Measurements from ENCODE around the gene CPPED1.

CPPED1 gene

DNA sequence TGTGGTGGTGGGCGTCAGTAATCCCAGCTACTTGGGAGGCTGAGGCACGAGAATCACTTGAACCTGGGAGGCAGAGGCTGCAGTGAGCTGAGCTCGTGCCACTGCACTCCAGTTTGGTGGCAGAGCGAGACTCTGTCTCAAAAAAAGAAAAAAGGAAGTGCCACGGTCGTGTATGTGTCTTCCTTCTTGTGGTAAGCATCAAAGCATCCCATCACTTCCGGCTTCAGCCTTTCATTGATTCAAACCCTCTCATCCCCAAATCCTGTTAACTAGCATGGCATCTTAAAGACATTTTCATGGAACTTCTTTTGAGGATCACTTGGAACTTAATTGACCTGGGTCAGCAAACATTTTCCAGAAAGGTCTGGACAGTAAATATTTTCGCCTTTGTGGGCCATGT is 126.2 kb downstream of the CPPED1 start:
- DNase-seq: no peak

DNA sequence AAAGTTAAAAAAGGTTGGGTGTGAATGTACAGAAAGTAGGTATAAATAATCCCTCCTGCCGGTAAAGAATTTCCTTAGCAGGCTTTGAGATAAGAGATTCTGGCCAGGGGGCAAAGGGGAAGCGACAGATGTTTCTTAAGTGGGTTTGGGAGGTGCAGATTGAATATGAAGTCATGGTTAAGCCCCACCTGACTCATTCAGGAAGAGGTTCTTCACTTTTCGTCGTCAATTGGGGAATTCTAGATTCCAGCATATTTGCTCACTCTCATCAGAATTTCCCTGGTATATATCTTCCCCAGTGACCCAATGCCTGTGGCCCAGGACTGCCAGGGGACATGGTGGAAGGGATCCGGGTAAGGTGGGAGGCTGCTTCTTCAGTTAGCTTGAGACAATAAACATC is 127.8 kb downstream of the CPPED1 start:
- no peak for DNase-seq

DNA sequence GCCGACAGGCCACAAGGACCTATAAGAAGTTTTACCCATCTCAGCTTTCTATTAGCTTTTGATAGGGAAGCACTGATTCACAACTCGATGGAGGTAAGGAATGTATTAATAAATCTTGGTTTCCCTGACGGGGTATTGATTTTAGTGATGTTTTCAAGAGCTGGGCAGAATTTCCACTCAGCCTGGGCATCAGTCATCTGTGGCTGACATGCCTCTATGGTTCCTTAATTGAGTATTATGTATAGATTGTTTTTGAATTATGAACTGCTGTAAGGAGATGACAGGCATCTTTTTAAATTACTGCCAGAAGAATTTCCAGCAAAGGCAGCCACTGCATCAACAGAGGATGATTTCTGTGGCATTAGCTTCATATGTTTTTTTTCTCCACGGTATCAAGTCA is 128.6 kb downstream of the CPPED1 start:
- DNase-seq: no peak

DNA sequence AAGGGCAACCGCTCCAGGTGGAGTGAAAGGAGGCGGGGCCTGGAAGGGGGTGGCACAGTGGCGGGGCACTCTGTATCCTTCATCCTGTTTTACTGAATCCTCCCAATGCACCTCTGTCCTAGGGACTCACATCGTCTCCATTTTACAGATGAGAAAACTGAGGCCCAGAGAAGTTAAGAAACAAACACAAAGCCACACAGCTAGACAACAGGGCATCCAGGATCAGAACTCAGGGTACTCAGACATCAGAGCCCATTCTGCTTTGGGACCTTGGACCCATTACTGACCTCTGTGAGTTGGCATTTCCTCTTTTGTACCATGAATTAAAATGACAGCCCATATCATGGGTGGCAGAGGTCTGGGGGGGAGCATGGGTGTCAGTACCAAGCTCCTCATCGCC is 129.2 kb downstream of the CPPED1 start:
- DNase-seq: no peak

DNA sequence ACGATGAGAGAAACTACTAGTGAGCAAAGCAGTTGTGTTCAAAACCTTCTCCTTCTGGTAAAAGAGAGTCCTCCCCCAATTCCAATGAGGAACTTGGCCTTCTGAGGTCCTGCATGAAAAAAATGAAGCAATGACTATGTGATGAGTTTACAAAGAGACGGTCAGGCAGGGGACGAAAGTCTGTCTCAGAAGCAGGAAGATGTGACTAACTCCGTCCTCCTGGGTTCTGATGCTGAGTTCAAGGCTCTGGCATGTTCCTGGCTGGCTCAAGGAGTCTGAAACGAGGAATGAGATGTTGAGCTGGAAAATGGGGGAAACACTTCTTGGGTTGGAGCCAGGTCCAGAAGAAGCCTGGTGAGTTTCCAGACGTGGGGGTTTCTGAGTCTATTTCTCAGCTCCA is 129.6 kb downstream of the CPPED1 start:
- DNase-seq: no peak

DNA sequence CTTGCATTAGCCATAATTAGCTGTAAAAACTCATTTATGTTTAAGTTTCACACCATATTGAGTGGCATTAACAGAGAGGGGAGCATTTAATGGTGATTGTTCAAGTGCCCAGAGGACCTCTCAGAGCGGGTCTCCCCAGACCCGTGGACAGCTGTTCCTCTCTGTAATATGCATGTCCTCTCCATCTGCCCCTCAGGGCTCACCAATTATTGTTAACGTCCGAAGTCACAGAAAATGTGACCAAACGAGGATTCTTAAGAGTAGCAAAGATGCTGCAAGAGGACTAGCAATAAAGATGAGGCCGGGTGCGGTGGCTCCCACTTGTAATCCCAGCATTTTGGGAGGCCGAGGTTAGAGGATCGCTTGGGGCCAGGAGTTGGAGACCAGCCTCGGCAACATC is 130.2 kb downstream of the CPPED1 start:
- no peak for DNase-seq

DNA sequence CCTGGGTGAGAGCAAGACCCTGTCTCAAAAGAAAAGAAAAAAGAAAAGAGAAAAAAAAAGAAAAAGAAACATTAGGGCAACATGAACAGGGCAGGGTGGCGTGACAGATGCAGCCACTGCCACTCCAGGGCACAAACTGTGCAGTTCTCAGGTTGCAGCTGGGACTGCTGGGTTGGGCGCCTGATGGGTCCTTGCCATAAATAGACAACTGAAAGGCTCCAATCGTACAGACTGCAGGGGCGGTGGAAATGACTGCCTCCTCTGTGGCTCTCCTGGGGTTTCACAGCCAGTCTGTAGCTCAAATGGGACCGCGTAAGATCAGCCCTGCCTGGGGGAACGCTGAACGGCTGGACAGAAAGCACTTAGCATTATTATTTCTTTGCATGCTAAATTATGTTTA is 130.7 kb downstream of the CPPED1 start:
- no peak for DNase-seq

DNA sequence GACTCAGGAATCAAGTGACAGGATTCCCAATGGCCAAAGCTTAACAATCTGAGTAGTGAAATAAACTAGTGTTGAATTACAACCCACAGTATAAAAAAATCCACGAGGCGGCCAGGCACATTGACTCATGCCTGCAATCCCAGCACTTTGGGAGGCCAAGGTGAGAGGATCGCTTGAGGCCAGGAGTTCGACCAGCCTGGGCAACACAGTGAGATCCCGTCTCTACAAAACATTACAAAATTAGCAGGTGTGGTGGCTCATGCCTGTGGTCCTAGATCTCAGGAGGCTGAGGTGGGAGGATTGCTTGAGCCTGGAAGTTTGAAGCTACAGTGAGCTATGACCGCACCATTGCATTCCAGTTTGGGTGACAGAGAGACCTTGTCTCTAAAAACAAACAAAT is 133.8 kb downstream of the CPPED1 start:
- no peak for DNase-seq

DNA sequence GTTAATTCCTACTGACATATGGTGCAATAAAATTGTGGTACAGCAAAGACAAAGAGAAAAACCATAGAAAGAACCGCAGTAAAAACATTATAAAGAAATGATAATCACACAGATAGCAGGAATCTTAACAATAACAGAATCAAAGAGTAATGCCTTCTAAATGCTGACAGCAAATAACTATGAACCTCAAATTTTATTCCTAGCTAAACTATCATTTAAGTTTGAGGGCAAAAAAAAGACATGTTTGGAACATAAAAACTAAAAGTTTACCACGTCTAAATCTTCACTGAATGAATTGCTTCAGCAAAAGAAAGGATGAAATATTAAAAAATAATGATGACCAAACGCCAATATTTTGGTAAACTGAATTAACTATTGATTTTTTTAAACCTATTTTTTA is 135.8 kb downstream of the CPPED1 start:
- no peak for DNase-seq

DNA sequence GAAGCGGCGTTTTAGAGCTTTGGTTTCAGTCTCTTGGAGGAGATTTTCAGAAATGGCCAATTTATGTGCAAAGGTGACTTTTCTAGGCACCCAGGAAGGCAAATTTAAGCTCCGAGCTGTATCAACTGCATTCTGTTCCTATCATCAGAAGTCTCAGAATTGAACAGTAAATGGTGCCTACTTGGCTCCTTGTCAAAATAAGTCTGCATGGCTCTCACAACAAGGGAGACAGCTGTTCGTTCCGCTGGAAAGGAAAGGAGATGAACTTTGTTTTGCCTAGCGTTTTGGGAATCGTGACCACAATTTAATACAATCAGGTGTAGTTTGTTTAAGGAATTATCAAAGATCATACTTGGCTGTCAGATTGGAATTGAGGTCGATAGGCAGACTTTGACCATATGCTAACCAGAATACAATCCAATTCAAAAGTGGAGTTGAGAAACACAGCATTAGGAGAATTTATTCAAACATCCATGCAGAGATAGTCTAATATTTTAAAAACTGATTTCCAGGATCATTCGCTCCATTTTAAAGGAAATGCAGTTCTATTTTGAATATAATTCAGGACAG is 139.4 kb downstream of the CPPED1 start:
- DNase-seq: no peak

DNA sequence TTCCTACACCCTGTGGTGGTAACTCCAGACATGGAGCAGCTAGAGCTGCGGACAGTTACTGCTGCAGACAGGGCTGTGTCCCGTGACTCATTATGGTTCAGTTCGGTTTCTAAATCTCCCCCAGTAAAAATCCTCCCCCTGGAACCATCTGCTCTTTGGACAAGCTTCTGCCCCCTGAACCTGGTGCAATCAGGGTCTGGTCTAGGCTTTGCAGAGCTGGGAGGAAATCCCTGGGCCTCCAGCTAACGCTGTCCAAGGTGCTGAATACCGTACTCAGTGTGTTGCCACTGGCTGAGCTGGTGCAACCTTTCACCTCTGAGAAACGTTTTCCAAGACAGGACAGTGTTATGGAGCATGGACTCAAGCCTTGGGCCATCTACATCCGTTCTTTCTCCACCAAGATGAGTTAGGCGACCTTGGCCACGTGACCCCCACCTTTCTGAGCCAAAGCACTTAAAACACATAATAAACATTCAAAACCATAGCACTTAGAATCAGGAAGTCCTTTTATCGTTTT is 142.0 kb downstream of the CPPED1 start:
- DNase-seq: peak; percentile 15 to 23

DNA sequence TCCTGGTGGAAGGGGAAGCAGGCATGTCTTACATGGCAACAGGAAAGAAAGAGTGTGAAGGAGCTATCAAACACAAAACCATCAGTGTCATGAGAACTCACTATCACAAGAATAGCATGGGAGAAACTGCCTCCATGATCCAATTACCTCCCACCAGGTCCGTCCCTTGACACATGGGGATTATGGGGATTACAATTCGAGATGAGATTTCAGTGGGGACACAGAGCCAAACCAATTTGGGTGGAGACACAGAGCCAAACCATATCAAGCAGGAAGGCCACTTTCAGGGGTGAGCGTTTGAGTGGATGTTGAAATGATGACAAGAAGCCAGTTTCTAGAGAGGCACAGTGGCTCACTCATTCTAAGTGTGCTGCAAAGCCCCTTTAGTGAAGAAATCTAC is 143.8 kb downstream of the CPPED1 start:
- DNase-seq: no peak

DNA sequence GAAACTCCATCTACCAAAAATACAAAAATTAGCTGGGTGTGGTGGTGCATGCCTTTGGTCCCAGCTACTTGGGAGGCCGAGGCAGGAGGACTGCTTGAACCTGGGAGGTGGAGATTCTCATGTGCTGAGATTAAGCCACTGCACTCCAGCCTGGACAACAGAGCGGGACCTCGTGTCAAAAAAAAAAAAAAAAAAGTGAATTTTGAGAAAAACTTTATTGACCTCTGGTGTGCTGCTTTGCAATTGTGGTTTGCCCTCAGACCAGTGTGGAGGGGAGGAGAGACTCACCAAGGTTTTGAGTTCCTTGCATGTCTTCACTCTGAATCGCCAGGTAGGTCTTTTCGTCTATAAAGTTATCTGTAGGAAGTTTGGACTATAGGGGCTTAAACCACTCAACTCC is 145.2 kb downstream of the CPPED1 start:
- DNase-seq: no peak

DNA sequence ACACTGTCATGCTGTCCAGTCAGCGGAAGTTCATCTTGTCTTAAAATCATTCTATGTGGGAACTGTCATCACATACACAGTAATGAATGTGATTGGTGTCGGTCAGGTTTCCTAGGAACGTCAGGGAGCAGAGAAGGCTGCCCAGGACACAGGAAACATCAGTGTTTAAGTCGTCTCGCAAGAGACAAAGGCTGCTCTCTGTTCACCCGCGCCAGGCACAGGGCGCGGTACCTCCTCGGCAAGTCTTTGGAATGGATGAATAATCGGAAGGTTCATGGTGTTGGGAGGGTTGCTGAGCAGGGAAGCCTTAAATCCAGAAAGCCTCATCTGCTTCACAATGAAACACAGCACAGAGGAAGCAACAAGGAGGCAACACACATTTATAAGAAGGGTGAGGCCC is 148.2 kb downstream of the CPPED1 start:
- no peak for DNase-seq

DNA sequence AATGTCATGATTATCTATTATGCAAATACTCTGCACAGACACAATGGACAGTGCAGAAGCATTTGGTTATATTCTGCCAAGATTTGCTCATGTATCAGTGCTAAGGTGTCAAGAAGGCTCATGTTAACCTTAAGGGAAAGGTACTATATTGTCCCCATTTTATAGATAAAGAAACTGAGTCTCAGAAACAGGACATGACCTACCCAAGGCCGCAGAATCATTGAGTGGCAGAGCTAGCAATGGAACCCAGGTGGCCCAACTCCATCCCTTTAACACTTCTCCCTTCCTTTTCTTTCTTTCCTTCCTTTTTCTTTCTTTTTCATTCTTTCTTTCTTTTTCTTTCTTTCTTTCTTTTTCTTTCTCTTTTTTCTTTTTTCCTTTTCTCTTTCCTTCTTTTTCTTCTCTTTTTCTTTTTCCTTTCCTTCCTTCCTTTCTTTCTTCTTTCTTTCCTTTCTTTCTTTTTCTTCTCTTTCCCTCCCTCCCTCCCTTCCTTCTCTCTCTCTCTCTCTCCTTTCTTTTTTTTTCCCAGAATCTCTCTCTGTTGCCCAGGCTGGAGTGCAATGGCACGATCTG is 149.8 kb downstream of the CPPED1 start:
- no peak for DNase-seq

DNA sequence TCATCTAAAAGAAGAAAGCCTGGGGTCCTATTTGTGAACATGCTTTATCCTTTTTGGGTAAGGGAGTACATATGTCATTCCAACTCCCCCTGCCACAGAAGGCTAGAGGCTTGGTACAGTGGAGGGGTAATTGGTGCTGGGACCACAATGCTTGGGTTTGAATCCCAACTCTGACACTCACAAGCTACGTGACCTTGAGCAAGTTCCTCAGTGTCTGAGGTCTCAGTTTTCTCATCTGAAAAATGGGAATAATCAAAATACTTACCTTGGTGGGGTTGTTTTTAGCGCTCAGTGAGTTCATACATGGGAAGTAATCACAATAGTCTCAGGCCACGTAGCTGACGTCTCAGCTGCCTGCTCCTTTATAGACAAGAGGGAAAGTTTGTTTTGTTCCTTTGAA is 150.8 kb downstream of the CPPED1 start:
- DNase-seq: no peak

DNA sequence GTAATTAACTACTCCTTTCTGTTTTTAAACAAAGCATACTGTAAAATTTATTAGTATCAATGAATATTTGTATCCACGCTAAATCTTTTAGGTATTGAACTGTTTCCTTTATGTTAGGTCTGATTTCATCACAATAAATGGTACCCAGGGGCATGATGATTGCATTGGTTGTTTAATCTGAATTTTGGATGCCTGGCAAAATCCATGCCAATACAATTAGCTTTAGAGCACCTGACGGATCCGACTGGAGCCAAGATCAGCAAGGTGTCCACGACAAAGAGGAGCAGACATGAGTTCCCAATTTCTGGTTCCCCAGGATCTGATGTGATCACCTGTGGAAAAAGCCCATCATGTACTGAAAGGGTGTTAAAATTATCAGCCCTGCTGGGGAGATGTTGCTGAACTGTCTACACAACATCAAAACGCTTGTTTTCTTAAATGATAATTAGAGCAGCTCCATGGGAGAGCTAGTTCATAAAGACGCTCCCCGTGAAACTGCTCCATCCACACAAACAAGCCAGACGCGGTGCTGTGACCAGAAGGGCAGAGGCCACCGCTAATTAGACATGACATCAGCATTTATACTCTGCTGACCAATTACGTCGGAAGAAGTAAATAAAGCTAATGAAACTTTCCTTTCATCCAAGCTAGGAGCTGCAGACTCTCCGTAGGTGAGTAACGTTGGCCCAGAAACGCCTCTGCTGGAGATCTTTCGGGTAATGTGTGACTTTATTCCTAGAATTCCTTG is 151.7 kb downstream of the CPPED1 start:
- DNase-seq: no peak

DNA sequence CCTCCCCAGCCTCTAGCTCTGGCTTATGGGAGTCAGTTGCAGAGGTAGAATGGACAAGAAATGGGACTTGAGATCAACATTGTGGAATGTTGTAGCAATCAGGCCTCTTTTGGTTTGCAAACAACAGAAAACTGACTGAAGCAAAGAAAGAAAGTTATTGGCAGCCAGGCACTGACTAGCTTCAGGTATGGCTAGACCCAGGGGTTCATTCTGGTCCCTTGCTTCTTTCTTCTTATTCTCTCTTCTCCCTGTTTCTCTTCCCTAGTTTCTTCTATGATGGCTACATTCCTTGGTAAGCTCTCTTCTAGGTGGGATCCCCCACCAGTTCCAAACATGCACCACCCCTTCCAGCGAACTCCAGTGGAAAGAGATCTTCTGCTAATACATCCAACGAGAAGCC is 154.3 kb downstream of the CPPED1 start:
- DNase-seq: no peak

DNA sequence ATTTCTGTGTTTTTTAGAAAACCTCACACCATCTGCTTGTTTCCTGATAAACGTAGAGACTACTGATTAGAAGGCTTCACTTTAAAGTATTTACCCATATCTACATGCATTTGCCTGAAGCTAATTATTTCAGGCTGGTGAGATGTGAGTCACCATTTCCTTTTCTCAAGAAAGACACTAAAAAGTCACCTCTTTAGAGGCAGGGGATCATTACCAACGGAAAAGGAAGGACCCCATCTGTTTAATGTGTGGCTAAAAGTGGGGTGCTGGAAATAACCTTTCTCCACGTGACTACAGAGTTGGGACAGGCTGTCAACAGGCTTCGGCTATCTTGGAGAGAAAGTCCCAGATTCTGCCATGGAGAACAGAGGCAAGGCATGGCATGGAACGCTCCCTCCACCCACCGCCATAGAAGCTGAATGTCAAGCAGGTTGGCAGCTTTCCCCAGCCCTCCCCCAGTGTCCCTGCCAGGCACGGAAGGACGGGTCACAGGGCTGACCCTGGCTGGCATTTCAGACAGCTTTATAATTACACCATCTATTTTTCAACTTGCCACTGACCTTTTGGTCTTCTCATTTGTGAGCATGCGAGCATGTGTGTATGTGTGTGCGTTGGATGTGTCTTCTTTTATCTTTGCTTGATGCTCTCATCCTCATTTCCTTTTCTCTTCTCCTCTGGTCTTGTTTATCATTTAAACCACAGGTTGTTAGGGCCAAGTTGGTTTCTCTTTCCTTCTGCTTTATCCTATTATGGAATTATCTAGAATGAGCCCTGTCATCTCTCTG is 157.0 kb downstream of the CPPED1 start:
- peak; percentile 2 to 11 for DNase-seq

DNA sequence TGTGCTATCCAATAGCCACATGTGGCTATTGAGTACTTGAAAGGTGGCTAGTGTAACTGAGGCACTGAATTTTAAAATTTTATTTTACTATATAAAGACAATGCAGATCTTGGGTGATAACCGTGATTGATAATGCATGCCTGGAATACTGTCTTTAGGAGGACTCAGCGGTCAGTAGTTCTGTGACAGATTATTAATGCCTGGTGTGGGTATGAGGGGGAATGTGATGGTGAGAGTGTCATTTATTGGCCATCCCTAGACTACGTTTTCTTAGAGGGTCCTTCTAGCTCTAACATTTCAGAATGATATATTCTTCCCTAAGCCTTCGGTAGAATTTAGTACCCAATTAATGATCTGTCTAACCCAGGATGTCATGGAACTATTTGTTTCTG is 157.6 kb downstream of the CPPED1 start:
- DNase-seq: no peak

DNA sequence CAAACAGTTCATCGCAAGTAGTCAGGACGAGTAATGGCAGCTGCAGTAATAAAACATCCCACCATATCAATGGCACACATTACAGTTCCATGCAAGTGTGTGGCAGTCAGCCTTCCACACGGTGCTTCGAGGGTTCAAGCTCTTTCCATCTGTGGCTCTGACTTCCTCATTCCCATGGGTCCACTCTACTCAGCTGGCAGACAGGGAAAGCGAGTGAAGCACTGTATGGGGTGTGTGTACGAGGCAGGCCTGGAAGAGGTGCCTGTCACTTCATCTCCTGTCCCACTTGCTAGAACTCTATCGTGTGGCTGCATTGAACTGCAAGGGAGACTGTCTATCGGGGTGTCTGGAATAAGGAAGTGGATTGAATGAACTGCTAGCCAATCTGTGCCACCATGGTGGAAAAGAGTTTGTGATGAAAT is 160.6 kb downstream of the CPPED1 start:
- DNase-seq: no peak

DNA sequence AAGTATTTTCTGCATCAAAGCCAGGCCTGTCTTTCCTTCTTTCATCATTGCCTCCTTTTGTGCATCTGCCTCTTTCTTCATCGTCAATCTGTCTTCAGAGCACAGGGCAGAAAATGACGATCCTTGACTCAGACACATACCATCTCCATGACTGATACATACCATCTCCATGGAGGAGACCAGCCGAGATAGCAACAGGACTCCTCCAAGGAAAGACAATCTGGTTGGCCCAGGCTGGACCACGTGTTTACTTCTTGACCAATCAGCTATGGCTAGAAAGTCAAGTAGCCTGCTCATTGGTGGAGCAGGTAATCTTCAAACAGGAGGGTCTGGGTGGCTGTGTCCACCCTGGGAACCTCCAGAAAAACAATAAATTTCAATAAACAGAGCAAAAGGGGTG is 164.6 kb downstream of the CPPED1 start:
- no peak for DNase-seq

DNA sequence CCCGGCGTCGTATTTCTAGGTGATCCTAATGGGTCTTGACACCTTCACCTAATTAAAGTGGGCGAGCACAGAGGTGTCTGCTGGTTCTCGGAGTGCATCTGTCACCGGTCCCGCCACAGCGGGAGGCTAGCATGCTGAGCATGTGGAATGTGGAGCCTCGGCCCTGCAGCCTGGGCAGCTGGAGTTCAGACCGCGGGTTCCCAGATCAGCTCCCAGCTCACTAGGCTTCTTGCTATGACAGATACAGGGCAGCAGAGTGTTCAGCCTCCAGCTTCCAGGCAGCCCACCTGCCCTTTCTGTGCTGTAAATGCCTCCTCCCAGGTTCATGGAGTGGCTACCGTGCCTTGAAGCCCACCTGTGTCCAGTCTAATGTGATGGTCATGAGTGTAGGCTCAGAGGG is 166.7 kb downstream of the CPPED1 start:
- DNase-seq: no peak

DNA sequence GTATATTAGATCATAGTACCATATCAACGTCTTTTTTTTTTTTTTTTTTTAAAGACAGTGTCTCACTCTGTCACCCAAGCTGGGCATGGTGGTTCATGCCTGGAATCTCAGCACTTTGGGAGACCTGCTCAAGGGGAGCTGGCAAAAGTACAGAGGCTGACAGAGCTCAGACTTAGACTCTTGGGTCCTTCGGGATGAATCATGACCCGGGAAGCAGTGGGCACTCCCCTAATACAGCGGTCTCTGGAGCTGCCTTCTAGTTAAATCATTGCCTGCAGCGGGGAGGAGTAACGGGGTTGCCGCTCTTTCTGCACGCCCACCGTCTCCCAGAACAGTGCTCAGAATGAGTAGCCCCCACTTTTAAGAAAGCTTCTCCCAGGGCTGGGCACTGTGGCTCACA is 174.4 kb downstream of the CPPED1 start:
- no peak for DNase-seq
